HG02973 (cell line): Measurements from ENCODE around the gene CTCFL.

ENCODE experiments used
- ATAC-seq: cut with Tn5 transposase; IDR thresholded peaks from one replicate; pipeline ENCODE4 v1.9.1; 2021; ENCODE audit warnings: moderate library complexity; ENCODE audit not compliant: unreplicated experiment

The CTCFL gene

GRCh38 chr20:57524511-57525176 is at the start of gene CTCFL:
TSS of gene CTCFL (minus strand) at chr20:57525140. CDS start at chr20:57524205, 935 bp downstream.
- no peak for ATAC-seq

GRCh38 chr20:57573894-57574293 is 49.0 kb upstream of the CTCFL start:
- no peak for ATAC-seq

DNA sequence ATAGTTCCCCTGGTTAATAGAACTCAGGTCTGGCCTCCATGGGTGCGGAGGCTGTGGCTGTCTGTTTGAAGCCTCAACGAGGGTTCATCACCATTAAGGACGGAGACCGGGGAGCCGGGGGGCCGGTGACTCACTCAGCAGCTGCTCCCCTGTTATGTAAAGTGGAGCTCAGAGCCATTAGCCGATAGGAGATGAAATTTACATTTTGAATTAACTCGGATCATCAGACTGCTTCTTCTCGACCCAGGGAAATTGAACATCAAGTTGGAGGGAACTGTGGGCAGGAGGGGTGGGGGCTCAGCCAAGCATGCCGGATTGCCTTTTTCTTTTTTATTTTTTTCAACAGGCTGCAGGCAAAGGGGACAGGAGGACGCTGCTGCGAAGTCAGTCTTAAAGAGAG is 48.3 kb upstream of the CTCFL start:
- no peak for ATAC-seq

DNA sequence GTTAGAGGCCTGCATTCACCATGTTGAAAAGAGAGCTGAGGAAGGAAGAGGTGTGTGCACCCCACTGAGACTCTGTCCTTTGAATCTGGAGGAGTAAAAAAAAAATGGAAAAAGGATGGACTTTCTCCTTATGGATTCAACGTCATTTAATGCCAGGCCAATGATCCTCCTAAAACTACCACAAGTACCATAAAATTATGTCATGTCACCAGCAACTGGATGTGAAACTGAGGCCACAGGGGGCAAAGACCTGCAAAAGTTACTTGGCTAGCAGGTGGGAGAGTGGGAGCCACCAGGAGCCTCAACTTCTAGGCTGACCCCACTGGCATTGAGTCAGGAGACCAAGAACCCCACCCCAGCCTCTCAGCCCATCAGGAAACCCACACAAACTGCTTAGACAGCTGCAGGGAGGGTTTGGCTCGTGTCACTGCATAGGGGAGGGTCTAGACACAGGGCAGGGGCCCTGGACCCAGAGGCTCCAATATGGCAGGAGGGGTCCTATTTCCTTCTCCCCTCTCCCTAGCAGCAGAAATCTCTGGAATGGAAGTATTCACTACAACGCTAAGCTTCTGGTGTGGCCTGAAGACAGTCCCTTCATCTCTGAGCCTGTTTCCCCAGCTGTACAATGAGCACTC is 47.0 kb upstream of the CTCFL start:
- ATAC-seq: no peak

DNA sequence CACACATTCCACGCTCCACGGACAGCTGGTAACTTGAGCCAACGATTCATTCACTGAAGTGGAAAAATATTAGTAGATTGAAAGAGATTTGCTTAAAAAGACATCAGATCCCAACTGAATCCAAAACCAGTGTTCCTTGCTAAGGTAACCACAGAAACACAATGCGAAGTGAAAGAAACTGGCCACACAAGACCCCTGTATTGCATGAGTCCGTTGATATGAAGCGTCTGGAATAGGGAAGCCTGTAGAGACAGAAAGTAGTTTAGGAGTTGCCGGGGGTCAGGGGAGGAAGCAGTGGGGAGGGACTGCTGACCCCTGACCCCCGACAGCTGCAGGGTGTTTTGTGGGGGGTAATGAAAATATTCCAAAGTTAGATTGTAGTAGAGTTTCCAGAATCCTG is 46.0 kb upstream of the CTCFL start:
- no peak for ATAC-seq

- no peak for ATAC-seq
Measured at GRCh38 chr20:57570145-57570850, 45.4 kb upstream of the CTCFL start.

- ATAC-seq: no peak
Measured at GRCh38 chr20:57568960-57569359, 44.0 kb upstream of the CTCFL start.

- ATAC-seq: no peak
Measured at GRCh38 chr20:57568088-57568896, 43.4 kb upstream of the CTCFL start.

GRCh38 chr20:57567471-57568079 is 42.6 kb upstream of the CTCFL start:
- ATAC-seq: no peak

- no peak for ATAC-seq
Measured at GRCh38 chr20:57566803-57567459, 42.0 kb upstream of the CTCFL start.

- no peak for ATAC-seq
Measured at GRCh38 chr20:57566399-57566798, 41.5 kb upstream of the CTCFL start.

DNA sequence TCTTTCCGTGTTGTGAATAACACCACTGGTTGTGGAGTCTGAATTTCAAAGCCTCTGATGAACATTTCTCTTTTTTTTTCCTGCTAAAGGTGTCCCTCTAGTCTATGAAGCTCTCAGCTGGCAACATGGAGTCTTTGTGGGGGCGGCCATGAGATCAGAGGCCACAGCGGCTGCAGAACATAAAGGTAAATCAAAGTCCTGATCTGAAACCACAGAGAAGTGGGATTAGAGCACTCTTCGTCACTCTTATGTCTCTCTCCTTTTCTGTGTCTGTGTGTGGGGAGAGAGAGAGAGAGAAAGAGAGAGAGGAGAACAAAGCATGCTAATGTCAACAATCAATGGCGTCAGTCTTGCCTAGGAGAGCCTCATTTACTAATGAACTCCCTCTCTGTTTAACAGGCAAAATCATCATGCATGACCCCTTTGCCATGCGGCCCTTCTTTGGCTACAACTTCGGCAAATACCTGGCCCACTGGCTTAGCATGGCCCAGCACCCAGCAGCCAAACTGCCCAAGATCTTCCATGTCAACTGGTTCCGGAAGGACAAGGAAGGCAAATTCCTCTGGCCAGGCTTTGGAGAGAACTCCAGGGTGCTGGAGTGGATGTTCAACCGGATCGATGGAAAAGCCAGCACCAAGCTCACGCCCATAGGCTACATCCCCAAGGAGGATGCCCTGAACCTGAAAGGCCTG is 40.2 kb upstream of the CTCFL start:
- ATAC-seq: no peak

DNA sequence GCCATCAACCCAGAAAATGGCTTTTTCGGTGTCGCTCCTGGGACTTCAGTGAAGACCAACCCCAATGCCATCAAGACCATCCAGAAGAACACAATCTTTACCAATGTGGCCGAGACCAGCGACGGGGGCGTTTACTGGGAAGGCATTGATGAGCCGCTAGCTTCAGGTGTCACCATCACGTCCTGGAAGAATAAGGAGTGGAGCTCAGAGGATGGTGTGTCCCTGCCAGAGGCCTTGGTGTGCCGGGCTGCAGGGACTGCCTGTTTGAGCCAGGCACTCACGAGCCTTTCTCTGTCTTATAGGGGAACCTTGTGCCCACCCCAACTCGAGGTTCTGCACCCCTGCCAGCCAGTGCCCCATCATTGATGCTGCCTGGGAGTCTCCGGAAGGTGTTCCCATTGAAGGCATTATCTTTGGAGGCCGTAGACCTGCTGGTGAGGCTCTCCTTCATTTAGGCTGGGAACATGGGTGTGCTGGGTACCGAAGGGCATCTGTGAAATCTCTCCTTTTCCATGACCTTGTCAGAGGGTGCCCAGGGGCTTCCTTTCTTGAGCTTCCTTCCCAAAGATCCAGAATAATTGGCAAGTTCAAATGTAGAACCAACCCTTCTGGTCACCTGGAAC is 39.4 kb upstream of the CTCFL start:
- no peak for ATAC-seq

- ATAC-seq: no peak
Measured at GRCh38 chr20:57563522-57563921, 38.6 kb upstream of the CTCFL start.

- no peak for ATAC-seq
Measured at GRCh38 chr20:57562541-57563465, 37.9 kb upstream of the CTCFL start.

DNA sequence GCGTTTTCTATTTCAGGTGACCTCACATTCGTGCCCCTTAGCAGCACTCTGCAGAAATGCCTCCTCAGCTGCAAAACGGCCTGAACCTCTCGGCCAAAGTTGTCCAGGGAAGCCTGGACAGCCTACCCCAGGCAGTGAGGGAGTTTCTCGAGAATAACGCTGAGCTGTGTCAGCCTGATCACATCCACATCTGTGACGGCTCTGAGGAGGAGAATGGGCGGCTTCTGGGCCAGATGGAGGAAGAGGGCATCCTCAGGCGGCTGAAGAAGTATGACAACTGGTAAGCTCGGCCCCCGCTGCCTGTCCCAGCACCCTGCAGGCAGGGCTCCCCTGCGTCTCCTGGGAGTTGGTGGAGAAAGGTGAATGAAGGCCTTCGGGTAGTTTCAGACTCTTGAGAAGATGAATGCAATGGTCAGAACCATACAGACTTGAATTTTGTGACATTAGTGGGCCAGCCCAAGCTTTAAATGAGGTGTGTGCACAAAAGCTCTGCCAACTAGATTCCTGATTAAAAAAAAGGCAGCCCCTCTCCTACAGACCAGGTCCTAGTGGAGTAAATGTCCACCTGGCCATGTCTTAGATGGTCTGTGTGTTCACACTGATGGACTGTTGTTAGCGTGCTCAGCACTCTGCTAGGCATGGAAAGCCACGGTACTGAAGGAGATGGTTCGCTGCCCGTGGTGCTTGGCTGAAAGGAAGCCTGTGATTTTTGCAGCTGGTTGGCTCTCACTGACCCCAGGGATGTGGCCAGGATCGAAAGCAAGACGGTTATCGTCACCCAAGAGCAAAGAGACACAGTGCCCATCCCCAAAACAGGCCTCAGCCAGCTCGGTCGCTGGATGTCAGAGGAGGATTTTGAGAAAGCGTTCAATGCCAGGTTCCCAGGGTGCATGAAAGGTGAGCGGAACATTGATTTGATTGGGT is 36.7 kb upstream of the CTCFL start:
- no peak for ATAC-seq
